ENCODE results near the gene TRAPPC8.
"Not testable (repeated sequence)": the region's sequence is repeated elsewhere in the genome, so short reads cannot be mapped to it uniquely, and the experiment has no call there.

The TRAPPC8 gene

GRCh38 chr18:31860488-31860887, 82.4 kb downstream of the TRAPPC8 start:
- DNase-seq, result no peak

GRCh38 chr18:31857526-31858106, 85.3 kb downstream of the TRAPPC8 start:
- peak; percentile 14 for DNase-seq

- no peak for DNase-seq
These were observed 92.1 kb downstream of the TRAPPC8 start for GRCh38 chr18:31850844-31851243.

DNA sequence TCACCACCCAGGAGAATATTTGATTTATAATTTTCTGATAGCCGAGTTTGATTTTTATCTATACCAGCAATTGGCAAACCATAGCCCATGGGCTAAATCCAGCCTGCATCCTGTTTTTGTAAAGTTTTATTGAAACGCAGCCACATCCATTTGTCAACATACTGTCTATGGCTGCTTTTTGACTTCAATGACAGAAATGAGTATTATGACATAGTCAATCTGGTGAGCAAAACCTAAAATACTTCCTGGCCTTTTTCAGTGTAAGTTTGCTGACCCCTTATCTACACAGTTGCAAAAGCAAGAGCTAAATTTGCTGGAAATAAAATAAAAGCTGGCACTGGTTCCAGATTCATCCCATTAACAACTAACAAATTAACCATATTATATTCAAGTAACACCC, 102.4 kb downstream of the TRAPPC8 start:
- no peak for DNase-seq

GRCh38 chr18:31837879-31838278, 105.0 kb downstream of the TRAPPC8 start:
- DNase-seq, result no peak

GRCh38 chr18:31835528-31836133, 107.3 kb downstream of the TRAPPC8 start:
- DNase-seq, result no peak

- DNase-seq, result no peak
These were observed 111.0 kb downstream of the TRAPPC8 start for GRCh38 chr18:31831903-31832302.

GRCh38 chr18:31830686-31831085, 112.2 kb downstream of the TRAPPC8 start:
- no peak for DNase-seq

GRCh38 chr18:31828613-31829012, 114.3 kb downstream of the TRAPPC8 start:
- DNase-seq, result no peak

DNA sequence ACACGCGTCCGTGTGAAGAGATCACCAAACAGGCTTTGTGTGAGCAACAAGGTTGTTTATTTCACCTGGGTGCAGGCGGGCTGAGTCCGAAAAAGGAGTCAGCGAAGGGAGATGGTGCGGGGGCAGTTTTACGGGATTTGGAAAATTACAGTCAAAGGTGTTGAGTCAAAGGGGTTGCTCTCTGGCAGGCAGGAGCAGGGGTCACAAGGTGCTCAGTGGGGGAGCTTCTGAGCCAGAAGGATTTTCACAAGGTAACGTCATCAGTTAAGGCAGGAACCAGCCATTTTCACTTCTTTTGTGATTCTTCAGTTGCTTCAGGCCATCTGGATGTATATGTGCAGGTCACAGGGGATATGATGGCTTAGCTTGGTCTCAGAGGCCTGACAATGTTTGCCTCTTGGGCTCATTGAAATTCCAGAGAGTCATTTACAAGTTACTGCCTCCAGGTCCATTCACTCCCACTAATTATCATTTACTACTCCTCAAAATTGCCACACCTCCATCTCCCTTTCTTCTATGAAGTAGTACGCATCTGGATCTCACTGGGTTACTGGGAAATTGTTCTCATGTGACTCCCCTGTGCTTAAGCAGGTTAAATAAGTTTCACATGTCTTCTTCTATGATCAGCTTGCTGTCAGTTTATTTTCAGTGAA, 116.1 kb downstream of the TRAPPC8 start:
- DNase-seq, result not testable (repeated sequence)

DNA sequence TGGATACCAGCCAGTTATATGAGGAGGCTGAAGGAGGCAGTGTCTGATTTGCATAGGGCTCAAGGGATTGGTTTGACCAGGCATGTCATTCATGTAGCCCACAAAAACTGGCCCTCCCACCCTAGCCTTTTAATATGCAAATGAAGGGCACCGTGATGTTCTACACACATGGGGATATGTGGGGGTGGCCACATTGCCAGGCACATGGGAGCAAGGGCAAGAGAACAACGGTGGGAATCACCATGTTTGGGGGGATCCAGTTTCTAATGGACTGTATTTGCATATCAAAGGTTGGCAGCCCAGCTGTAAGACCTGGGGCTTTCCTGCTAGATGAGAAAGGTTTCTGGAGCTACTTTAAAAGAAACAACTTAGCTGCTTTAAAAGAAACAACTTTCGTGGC, 117.2 kb downstream of the TRAPPC8 start:
- no peak for DNase-seq

GRCh38 chr18:31821545-31822171, 121.3 kb downstream of the TRAPPC8 start:
- no peak for DNase-seq

- DNase-seq, result no peak
These were observed 123.1 kb downstream of the TRAPPC8 start for GRCh38 chr18:31819925-31820229.

GRCh38 chr18:31819106-31819924, 123.6 kb downstream of the TRAPPC8 start:
- peak; percentile 34 for DNase-seq

- no peak for DNase-seq
These were observed 128.8 kb downstream of the TRAPPC8 start for GRCh38 chr18:31814132-31814531.

- not testable (repeated sequence) for DNase-seq
These were observed 132.4 kb downstream of the TRAPPC8 start for GRCh38 chr18:31810336-31811130.

DNA sequence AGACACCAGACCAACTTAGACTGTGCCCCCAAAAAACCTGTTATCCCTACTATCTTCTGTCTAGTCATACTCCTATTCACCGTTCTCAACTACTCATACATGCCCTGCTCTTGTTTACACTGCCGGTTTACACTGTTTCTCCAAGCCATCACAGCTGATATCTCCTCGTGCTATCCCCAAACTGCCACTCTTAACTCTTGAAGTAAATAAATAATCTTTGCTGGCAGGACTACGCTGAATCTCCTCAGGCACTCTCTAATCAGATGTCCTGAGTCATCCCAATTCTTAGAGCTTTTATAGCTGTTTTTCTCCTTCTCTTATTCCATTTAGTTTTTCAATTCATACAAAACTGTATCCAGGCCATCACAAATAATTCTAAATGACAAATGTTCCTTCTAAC, 133.9 kb downstream of the TRAPPC8 start:
- not testable (repeated sequence) for DNase-seq

DNA sequence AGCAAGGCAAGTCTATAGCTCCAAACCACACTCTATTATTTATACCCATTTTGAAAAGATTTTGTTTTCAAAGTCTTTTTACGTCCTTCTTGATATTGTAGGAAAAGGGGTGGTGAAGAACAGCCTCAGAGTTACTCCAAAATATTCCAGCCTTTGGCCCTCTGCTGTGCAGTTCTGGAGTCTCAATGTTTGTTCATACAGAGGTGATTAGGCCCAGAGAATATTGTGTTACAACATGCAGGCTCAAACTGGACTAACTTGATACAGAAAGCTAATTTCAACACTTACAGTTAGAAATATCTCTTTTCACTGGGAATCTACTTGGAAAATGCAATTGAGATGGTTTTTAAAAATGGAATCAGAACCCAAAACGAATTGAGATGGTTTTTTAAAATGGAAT, 141.8 kb downstream of the TRAPPC8 start:
- DNase-seq, result no peak

- DNase-seq, result not testable (repeated sequence)
These were observed 143.7 kb downstream of the TRAPPC8 start for GRCh38 chr18:31799257-31799656.

DNA sequence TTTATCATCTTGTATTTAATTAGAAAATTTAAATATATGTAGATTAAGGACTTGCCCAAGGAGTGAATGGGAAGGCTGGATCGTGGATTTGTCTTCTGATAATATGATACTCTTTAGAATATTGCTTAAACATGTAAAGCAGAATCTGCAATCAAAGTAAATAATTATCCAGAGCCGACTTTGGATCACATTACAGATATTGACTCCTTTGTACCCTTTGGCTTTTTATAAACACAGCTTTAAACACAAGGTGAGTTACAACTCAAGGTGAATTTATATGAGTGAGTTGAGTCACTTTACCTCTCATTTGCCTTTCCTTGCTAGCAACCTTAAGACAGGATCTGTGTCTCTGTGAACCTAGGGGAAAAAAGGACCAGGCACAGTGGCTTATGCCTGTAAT, 144.5 kb downstream of the TRAPPC8 start:
- DNase-seq, result no peak

- no peak for DNase-seq
These were observed 147.2 kb downstream of the TRAPPC8 start for GRCh38 chr18:31795747-31796146.

DNA sequence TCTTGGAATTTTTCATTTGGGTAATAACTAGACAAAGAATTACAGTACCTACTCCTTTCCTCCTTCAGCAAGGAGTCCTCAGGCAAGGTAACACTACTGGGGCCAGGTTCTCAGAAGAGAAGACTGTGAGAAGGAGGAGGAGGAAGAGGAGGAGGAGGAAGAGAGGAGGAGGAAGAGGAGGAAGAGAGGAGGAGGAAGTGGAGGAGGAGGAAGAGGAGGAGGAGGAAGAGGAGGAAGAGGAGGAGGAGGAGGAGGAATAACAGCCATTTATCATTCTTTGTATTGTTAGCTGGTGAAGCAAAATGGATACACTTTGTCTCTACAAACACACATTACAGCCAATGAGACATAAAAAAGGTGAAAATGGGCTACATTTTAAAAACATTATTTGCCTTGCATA, 149.4 kb downstream of the TRAPPC8 start:
- no peak for DNase-seq

GRCh38 chr18:31792580-31792911, 150.4 kb downstream of the TRAPPC8 start:
- no peak for DNase-seq

Measured in KG1 (cell line).